Prostate gland (tissue), 2 donors: Measurements from ENCODE around the gene ARL16.

Experiments
- CTCF ChIP-seq, 4 experiments: fragments of 200-600 bp in 2 of 4; fragments of 450-650 bp in 2 of 4; sonication (generic) in 2 of 4; IDR thresholded peaks; 1 replicate in 3 of 4; 2 replicates in 1 of 4; pipeline ENCODE4 v1.5.1; 2016 to 2019; ENCODE audit warnings: antibody characterized with exemption in 4 of 4, mild to moderate bottlenecking in 2 of 4, moderate library complexity in 2 of 4
- POLR2A ChIP-seq: fragments of 450-650 bp; IDR thresholded peaks from one replicate; pipeline ENCODE4 v1.6.1; 2016; ENCODE audit warnings: antibody characterized with exemption, mild to moderate bottlenecking
- POLR2AphosphoS5 ChIP-seq: sonication (generic); formaldehyde crosslinking; IDR thresholded peaks from one replicate; pipeline ENCODE4 v1.6.1; 2017; ENCODE audit warnings: antibody characterized with exemption

DNA sequence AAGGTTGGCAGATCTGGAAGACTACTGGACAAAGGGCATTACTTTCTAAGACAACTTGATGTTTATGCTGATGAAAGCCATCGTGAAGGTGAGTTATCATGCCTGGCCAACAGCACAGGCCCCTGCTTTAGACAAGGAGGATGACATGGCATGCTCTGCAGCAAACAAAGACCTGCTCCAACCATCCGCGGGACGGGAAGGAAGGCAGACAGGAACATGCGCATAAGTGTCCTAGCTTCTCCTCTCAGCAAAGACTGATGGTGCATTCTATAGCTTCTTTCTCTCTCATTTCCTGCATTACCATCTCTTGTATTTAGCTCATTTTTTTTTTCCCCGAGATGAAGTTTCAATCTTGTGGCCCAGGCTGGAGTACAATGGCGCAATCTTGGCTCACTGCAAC is 52.1 kb downstream of the ARL16 start:
- TF ChIP-seq CTCF (IDR thresholded peaks at IDR 0.05) (no peak), POLR2A (no peak), POLR2AphosphoS5 (no peak)
